ENCODE data around the gene GTF2H2.
"Not testable (repeated sequence)": the region's sequence is repeated elsewhere in the genome, so short reads cannot be mapped to it uniquely, and the experiment has no call there.

GTF2H2 gene

DNA sequence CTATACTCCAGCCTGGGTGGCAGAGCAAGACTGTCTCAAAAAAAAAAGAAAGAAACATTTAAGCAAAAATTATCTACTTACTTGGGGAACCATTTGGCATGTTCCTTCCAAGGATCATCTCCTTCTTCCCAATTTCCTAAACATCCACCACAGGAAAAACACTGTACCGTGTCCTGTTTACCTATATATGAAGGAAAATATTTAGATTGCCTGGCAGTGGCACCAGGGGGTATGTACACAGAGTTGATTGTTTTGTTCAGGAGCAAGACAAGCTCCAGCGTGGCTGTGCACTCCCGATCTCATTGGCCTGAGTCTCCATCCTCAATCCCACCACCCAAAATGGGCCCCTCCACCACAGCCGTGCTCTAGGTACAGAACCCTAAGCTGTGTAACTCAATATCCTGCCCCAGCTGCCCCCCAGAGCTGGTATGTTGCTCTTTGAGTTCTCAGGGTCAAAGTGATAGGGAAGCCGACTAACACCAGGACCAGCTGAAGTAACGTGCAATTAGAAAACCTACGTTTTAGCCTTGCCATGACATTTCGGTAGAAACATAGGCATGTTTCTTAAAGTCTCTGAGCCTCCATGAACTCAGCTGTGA is 56.2 kb downstream of the GTF2H2 start:
- DNase-seq, result no peak

DNA sequence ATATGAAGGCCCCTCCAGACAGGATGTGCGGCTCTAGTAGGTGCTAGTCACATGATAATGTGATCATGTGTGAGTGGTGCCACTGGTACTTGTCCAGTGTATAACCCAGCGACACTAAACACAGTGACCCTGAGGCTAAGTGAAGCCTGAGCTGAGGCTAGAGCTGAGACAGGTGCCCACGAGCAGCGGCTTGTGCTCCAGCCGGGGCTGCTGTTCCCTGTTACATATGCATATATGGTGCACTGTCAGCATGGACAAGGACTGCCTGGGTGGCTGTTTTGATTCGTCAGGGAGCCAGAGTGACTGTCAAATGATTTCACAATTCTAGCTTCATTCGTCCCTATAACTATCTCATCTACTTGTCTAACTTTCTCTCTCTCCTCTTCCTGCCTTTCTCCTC is 60.5 kb downstream of the GTF2H2 start:
- not testable (repeated sequence) for DNase-seq

Measured in GF-D8 (cell line).